ENCODE data around the gene ELFN1. TPM values are rescaled to one million over a fixed set of nuclear protein-coding genes. Genes with fewer than 3 reads are reported as not detected.

ELFN1 gene
- total RNA-seq, 6 donors from 2014 or later, result 0.11 to 3.0 (median 0.30) TPM; not detected in 1

DNA sequence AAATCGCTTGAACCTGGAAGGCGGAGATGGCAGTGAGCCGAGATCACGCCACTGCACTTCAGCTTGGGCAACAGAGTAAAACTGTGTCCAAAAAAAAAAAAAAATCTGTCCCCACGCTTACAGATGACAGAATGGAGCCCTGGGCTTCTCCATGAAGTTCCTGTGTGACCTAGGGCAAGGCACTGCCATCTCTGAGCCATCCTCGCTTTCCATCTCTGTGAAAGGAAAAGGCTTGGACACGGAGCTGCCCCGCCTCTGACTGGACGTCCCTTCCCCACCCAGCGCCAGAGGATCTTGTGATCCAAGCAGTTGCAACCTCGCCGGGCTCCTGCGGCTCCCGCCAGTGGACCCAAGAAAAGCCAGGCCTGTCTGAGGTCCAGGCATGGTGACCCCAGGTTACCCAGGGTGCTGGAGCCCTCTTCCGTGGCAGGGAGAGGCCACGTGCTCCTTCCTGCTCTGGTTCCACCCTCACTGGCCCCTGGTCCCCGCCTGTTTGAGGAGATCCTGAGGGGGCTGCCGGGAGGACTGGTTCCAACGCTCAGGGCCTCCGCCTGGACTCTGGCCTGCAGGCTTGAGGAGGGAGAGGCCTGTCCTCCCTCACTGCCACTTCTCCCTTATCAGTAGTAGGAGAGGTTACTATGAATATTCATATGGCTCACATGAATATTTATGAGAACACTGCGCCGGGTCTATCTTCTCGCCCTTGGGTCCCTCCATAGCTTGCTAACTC lies 25.6 kb upstream of the ELFN1 start:
- Histone ChIP-seq H3K27me3 (no peaks in the 10 kb centered on the region), H3K4me3 (no peak overlapping the region), H3K9me3 (no peaks in the 10 kb centered on the region), H3K27ac (no peak overlapping the region), H3K36me3 (no peaks in the 10 kb centered on the region), H3K4me1 (peaks cover 0 to 7% (median 0%) of the 10 kb centered on the region in 4 donors)
- ATAC-seq (ENCODE audit: low FRiP score in 2 of 2) (no peak), DNase-seq (peak in 1 of 2 donors; percentile 46)
- WGBS, 2 donors, result 74 to 76% methylated on average over 13 to 23 of the region's 23 CpGs
- TF ChIP-seq EP300 (IDR thresholded peaks at IDR 0.05) (no peak), POLR2A (IDR thresholded peaks at IDR 0.05) (no peak), POLR2AphosphoS5 (IDR thresholded peaks at IDR 0.05) (no peak), CTCF (IDR thresholded peaks at IDR 0.05) (no peak)

DNA sequence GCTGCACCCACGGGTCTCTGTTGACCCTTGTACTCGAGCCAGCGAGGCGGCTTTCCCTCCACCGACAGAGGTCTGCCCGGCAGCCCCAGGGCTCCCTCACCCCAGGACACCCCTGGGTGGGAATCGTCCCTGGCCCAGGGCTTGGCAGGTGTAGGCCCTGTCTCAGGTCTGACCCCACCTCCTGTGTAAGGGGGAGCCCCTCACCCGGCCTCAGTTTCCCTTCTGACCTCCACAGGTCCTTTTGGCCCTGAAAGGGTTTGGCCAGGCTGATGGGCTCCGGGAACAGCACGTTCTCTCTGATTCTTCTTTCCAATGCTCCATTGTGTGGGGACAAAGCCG lies 25.0 kb upstream of the ELFN1 start:
- no peak for TF ChIP-seq POLR2A (IDR thresholded peaks at IDR 0.05)
- no peak for TF ChIP-seq EP300 (IDR thresholded peaks at IDR 0.05)
- TF ChIP-seq CTCF (IDR thresholded peaks at IDR 0.05), result no peak
- TF ChIP-seq POLR2AphosphoS5 (IDR thresholded peaks at IDR 0.05), result no peak
- Histone ChIP-seq H3K9me3 (no peaks in the 10 kb centered on the region), H3K27me3 (no peaks in the 10 kb centered on the region), H3K4me1 (peaks cover 0 to 7% (median 0%) of the 10 kb centered on the region in 4 donors), H3K36me3 (no peaks in the 10 kb centered on the region), H3K27ac (no peak overlapping the region), H3K4me3 (no peak overlapping the region)
- 83 to 87% methylated on average over 8 to 11 of the region's 11 CpGs for WGBS, 2 donors
- DNase-seq (no peak), ATAC-seq (ENCODE audit: low FRiP score in 2 of 2) (no peak)

DNA sequence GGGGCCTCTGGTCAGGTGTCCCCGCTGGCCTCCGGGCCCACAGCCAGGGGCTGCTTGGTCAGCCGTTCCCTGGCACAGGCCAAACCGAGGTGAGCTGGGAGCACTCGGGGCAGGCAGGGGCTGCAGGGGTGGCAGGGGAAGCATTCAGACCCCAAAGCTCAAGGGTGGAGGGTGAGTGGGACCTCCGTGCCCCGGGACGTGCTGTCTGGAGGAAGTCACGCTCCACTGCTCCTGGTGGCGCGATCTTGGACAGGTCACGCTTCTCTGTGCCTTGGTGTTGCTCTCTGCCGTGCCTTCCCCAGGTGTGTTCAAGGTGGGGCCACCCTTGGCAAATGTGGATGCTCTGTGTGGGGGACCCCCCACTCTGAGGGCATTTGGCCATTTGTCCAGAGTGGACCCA lies 24.6 kb upstream of the ELFN1 start:
- peaks cover 0 to 3% (median 0%) of the 10 kb centered on the region in 4 donors for H3K27me3 ChIP-seq
- no peak for TF ChIP-seq POLR2AphosphoS5 (IDR thresholded peaks at IDR 0.05)
- no peaks in the 10 kb centered on the region for H3K9me3 ChIP-seq
- H3K4me3 ChIP-seq, result no peak overlapping the region
- peak in 1 of 2 donors; percentile 56 for DNase-seq
- no peak overlapping the region for H3K27ac ChIP-seq
- no peak for ATAC-seq (ENCODE audit: low FRiP score in 2 of 2)
- 84 to 88% methylated on average over 11 to 13 of the region's 13 CpGs for WGBS, 2 donors
- peaks cover 0 to 7% (median 0%) of the 10 kb centered on the region in 4 donors for H3K4me1 ChIP-seq
- no peaks in the 10 kb centered on the region for H3K36me3 ChIP-seq

DNA sequence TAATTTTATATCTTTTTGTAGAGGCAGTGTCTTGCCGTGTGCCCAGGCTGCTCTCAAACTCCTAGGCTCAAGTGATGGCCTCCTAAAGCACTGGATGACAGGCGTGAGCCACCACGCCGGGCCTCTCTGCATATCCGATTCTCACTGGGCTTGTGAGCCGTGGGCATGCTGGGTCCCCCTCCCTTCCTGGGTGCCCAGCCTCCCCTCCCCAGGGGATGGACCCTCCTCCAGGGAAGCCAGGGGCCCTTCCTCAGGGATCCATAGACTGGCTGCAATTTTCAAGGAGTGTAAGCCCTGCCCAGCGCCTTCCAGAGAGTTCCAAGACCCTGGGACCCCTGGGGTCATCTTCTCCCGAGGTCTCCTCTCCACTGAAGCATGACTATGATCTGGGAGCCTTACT lies 23.7 kb upstream of the ELFN1 start:
- Histone ChIP-seq H3K36me3 (no peaks in the 10 kb centered on the region), H3K4me3 (no peak overlapping the region), H3K9me3 (no peaks in the 10 kb centered on the region), H3K27ac (no peak overlapping the region), H3K4me1 (peaks cover 0 to 7% (median 0%) of the 10 kb centered on the region in 4 donors), H3K27me3 (peaks cover 0 to 5% (median 0%) of the 10 kb centered on the region in 4 donors)
- 70 to 79% methylated on average over 6 to 8 of the region's 8 CpGs for WGBS, 2 donors
- DNase-seq, result no peak
- ATAC-seq (ENCODE audit: low FRiP score in 2 of 2), result no peak
- no peak for TF ChIP-seq CTCF (IDR thresholded peaks at IDR 0.05)
- TF ChIP-seq POLR2AphosphoS5 (IDR thresholded peaks at IDR 0.05), result no peak
- no peak for TF ChIP-seq EP300 (IDR thresholded peaks at IDR 0.05)
- TF ChIP-seq POLR2A (IDR thresholded peaks at IDR 0.05), result no peak

DNA sequence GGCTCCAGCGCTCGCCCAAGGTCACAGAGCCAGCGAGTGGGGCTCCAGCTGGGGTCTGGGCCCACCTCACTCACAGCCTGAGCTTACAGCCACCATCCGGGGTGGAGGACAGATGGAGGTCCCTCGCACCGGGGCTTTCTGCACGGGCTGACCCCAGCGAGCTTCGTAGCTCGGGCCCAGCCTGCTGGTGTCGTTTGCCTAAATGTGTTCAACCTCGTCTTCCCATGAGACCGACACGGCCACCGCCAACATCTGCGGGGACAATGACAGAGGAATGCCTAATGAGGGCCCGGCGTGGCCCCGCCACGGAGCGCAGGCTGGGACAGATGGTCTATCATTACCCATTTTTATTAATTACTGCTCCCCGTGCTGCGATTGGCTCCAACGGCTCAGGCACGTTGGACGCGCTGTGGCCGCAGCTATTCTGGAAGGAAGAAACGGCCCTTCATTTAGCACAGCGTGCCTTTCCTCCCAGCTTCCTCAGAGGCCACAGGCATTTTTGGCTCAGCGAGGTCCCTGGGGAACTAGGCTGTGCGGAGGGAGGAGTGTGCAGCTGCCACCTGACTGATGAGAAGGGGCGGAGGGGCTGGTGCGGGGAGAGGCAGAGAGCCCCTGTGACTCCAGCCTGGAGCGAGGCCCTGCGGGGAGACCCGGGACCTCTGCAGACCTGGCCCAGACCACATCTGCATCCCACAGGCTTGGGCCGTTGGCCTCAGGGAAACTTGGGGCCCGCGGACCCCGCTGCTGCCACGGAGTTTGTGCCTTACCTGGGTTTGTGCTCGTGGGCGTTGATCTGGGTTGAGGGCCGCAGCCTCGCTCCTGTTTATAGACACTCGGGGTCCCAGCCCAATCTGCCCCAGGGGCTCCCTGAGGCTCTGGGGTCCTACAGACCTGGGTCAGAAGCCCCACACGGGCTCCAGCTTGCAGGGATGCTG lies 22.9 kb upstream of the ELFN1 start:
- Histone ChIP-seq H3K4me1 (peaks cover 0 to 7% (median 0%) of the 10 kb centered on the region in 4 donors), H3K36me3 (no peaks in the 10 kb centered on the region), H3K27ac (no peak overlapping the region), H3K9me3 (no peaks in the 10 kb centered on the region), H3K27me3 (peaks cover 0 to 5% (median 0%) of the 10 kb centered on the region in 4 donors), H3K4me3 (no peak overlapping the region)
- DNase-seq, result peak in 1 of 2 donors; percentile 82
- no peak for TF ChIP-seq EP300 (IDR thresholded peaks at IDR 0.05)
- TF ChIP-seq POLR2A (IDR thresholded peaks at IDR 0.05), result no peak
- no peak for TF ChIP-seq CTCF (IDR thresholded peaks at IDR 0.05)
- TF ChIP-seq POLR2AphosphoS5 (IDR thresholded peaks at IDR 0.05), result no peak
- ATAC-seq (ENCODE audit: low FRiP score in 2 of 2), result peak in 1 of 2 donors; percentile 18
- 71 to 77% methylated on average over 24 to 35 of the region's 48 CpGs for WGBS, 2 donors
